Endodermal cell (in vitro differentiated cells): Measurements from ENCODE around the gene CD63. TPM values are rescaled to one million over a fixed set of nuclear protein-coding genes. Genes with fewer than 3 reads are reported as not detected.
A peak's percentile ranks its signal among the peaks of the same experiment; 100 is the strongest.

Experiments
- DNase-seq: peaks from one replicate; pipeline ENCODE4 v3.0.0-alpha.2; 2017
- H3K27ac ChIP-seq: 2 replicates; pipeline ENCODE4 v1.5.1; 2013; ENCODE audit warnings: mild to moderate bottlenecking, low read depth, low read length, moderate library complexity
- H3K27me3 ChIP-seq: 2 replicates; pipeline ENCODE4 v1.6.1; 2013; ENCODE audit warnings: mild to moderate bottlenecking, low read length, moderate library complexity; ENCODE audit not compliant: insufficient read depth, control insufficient read depth, poor library complexity, severe bottlenecking
- H3K36me3 ChIP-seq: 2 replicates; pipeline ENCODE4 v1.7.0; 2013; ENCODE audit warnings: mild to moderate bottlenecking, low read length, moderate library complexity; ENCODE audit not compliant: control insufficient read depth, insufficient read depth
- H3K4me1 ChIP-seq: one replicate; pipeline ENCODE4 v1.7.0; 2013; ENCODE audit warnings: low read length; ENCODE audit not compliant: control insufficient read depth, insufficient read depth
- H3K4me3 ChIP-seq: 2 replicates; pipeline ENCODE4 v1.5.1; 2013; ENCODE audit warnings: mild to moderate bottlenecking, low read length, moderate library complexity
- H3K9ac ChIP-seq: 2 replicates; pipeline ENCODE4 v1.6.1; 2013; ENCODE audit warnings: mild to moderate bottlenecking, low read length, moderate library complexity; ENCODE audit not compliant: poor library complexity, severe bottlenecking; ENCODE audit errors: extremely low read depth
- H3K9me3 ChIP-seq: 2 replicates; pipeline ENCODE4 v1.6.1; 2013; ENCODE audit warnings: mild to moderate bottlenecking, low read length, moderate library complexity; ENCODE audit not compliant: control insufficient read depth
- H3K27ac Mint-ChIP-seq: 2 replicates; pipeline ENCODE4 v1.8.0; 2020; ENCODE audit warnings: mixed read lengths
- H3K27me3 Mint-ChIP-seq: 2 replicates; pipeline ENCODE4 v1.8.0; 2021; ENCODE audit warnings: mild to moderate bottlenecking, mixed read lengths; ENCODE audit not compliant: insufficient read depth
- H3K36me3 Mint-ChIP-seq: 2 replicates; pipeline ENCODE4 v1.8.0; 2020; ENCODE audit warnings: low read depth, mixed read lengths
- H3K4me1 Mint-ChIP-seq: 2 replicates; pipeline ENCODE4 v1.8.0; 2020; ENCODE audit warnings: mixed read lengths
- H3K4me3 Mint-ChIP-seq: 2 replicates; pipeline ENCODE4 v1.8.0; 2020; ENCODE audit warnings: mild to moderate bottlenecking, moderate library complexity, mixed read lengths
- H3K9me3 Mint-ChIP-seq: 2 replicates; pipeline ENCODE4 v1.8.0; 2020; ENCODE audit warnings: mild to moderate bottlenecking, mixed read lengths
- CTCF ChIP-seq: fragments of 200-600 bp; sonication (generic); conservative IDR thresholded peaks from 2 replicates; pipeline ENCODE4 v1.5.0; 2021; ENCODE audit warnings: antibody characterized with exemption, mild to moderate bottlenecking
- WGBS, 2 experiments: methylation state at CpG; one replicate each; pipeline versions ENCODE4 v1.1.5 to v1.1.7; 2013; ENCODE audit warnings: missing lambda C conversion rate in 2 of 2, mixed read lengths in 1 of 2; ENCODE audit not compliant: insufficient coverage in 1 of 2, insufficient read length in 1 of 2; 5-methylcytosine and 5-hydroxymethylcytosine counted together
- total RNA-seq, 2 donors: library from RNA; stranded (reverse); fragmentation: NEBNext Ultra II Directional in 1 of 2; extraction: Animal tissue kit (Norgen Biotek cat#: 25700) in 1 of 2; gene quantifications; 2 replicates in 1 of 2; 3 replicates in 1 of 2; pipeline ENCODE4 v1.2.1, GENCODE V29; 2021

CD63 gene
- total RNA-seq, 2 donors from 2014 or later = 879 to 1,041 TPM

- no peaks in the 10 kb centered on the region for H3K9me3 Mint-ChIP-seq
- peak; percentile 71 for DNase-seq
- Histone ChIP-seq H3K9ac (peak overlapping the region; percentile 84), H3K9me3 (no peaks in the 10 kb centered on the region), H3K36me3 (peaks cover 49% of the 10 kb centered on the region), H3K27ac (peak overlapping the region; percentile 11), H3K4me3 (peak overlapping the region; percentile 92), H3K27me3 (no peaks in the 10 kb centered on the region), H3K4me1 (peaks cover 8% of the 10 kb centered on the region)
- no peak for TF ChIP-seq CTCF
- peaks cover 28% of the 10 kb centered on the region for H3K4me1 Mint-ChIP-seq
- WGBS, 2 experiments = 0 to 11% methylated on average over 2 to 9 of the region's 9 CpGs
- H3K27me3 Mint-ChIP-seq = no peaks in the 10 kb centered on the region
- peak overlapping the region; percentile 85 for H3K4me3 Mint-ChIP-seq
- H3K36me3 Mint-ChIP-seq = peaks cover 39% of the 10 kb centered on the region
- peak overlapping the region; percentile 77 for H3K27ac Mint-ChIP-seq
Observed at GRCh38 chr12:55727643-55728185, 1.1 kb downstream of the CD63 start.

GRCh38 chr12:55726971-55727370 is 1.8 kb downstream of the CD63 start:
- Histone ChIP-seq H3K36me3 (peaks cover 50% of the 10 kb centered on the region), H3K9ac (peak overlapping the region; percentile 84)
- peaks cover 28% of the 10 kb centered on the region for H3K4me1 Mint-ChIP-seq

GRCh38 chr12:55725556-55725955 is 3.3 kb downstream of the CD63 start:
- no peaks in the 10 kb centered on the region for H3K27me3 Mint-ChIP-seq
- no peak for TF ChIP-seq CTCF
- peak overlapping the region; percentile 92 for H3K4me3 ChIP-seq
- no peak overlapping the region for H3K27ac Mint-ChIP-seq
- peaks cover 50% of the 10 kb centered on the region for H3K36me3 ChIP-seq
- peaks cover 28% of the 10 kb centered on the region for H3K4me1 Mint-ChIP-seq
- 83 to 85% methylated on average over 2 to 3 of the region's 3 CpGs for WGBS, 2 experiments
- no peak overlapping the region for H3K27ac ChIP-seq
- no peaks in the 10 kb centered on the region for H3K9me3 ChIP-seq
- H3K9me3 Mint-ChIP-seq = no peaks in the 10 kb centered on the region
- no peak overlapping the region for H3K9ac ChIP-seq
- H3K4me3 Mint-ChIP-seq = peak overlapping the region; percentile 85
- H3K27me3 ChIP-seq = no peaks in the 10 kb centered on the region
- peaks cover 8% of the 10 kb centered on the region for H3K4me1 ChIP-seq
- peaks cover 39% of the 10 kb centered on the region for H3K36me3 Mint-ChIP-seq
- no peak for DNase-seq

More at GRCh38 chr12:55726971-55727370, 1.8 kb downstream of the CD63 start:
- H3K4me1 ChIP-seq = peaks cover 8% of the 10 kb centered on the region
- peak overlapping the region; percentile 92 for H3K4me3 ChIP-seq
- no peaks in the 10 kb centered on the region for H3K9me3 Mint-ChIP-seq
- TF ChIP-seq CTCF = no peak
- H3K36me3 Mint-ChIP-seq = peaks cover 39% of the 10 kb centered on the region
- H3K9me3 ChIP-seq = no peaks in the 10 kb centered on the region
- H3K27me3 ChIP-seq = no peaks in the 10 kb centered on the region
- no peak overlapping the region for H3K27ac ChIP-seq
- no peaks in the 10 kb centered on the region for H3K27me3 Mint-ChIP-seq
- DNase-seq = no peak
- WGBS, 2 experiments = 73 to 100% methylated on average over 3 to 10 of the region's 10 CpGs
- peak overlapping the region; percentile 85 for H3K4me3 Mint-ChIP-seq
- peak overlapping the region; percentile 77 for H3K27ac Mint-ChIP-seq
